Amygdala (tissue), 56 donors: ENCODE results near the gene ETNK2.

ENCODE experiments used
- DNase-seq, 56 donors: peaks; one replicate each; lab custom pipeline; 2025; lab: John Stamatoyannopoulos, UW

ETNK2 gene

GRCh38 chr1:204149635-204150565 is 1.9 kb downstream of the ETNK2 start:
- peak in 1 of 56 donors; percentile 25 for DNase-seq

GRCh38 chr1:204149107-204149506 is 2.7 kb downstream of the ETNK2 start:
- no peak for DNase-seq

DNA sequence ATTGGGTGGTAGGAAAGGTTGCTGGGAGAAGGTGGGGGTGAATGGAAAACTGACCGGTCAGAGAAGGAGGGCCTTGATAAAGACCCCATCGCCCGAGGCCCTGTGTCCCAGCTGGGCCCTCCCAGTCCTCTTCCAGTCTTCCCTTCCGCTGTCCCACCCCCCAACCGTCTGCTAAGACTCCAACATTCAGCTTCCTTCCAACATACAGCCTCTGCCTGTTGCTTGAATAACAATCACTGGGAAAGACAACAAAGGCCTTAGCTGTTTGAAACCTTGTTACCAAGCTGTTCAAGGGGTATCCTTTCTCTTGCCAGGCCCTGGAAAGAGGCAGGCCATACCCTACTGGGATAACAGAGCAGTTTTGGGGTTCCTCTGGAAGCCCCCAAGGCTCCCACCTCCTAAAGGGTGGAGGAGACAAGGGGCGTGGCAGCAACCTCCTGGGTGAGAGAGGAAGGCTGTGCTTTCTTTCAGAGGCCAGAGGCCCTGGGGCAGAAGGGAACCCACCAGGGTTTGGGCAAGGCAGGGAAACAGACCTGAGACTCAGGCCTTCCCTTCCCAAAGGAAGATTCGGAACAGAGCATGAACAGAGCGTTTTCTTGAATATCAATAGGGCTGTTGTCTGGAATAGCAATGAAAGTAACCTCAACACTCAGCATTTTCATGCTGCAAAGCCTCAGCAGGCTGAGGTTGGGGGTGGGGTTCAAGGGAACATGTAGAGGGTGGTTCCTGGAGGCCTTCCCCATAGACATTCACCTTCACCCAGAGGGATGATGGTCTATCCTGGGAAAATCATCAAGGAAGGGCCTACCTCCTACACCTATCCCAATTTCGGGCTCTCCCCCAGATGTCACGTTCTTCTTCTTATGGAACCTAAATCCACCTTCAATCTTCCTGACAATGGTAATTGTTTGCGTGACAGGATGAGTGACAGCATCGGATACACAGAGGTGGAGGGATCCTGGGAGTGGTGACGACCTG is 4.1 kb downstream of the ETNK2 start:
- DNase-seq: peak in 1 of 56 donors; percentile 21

DNA sequence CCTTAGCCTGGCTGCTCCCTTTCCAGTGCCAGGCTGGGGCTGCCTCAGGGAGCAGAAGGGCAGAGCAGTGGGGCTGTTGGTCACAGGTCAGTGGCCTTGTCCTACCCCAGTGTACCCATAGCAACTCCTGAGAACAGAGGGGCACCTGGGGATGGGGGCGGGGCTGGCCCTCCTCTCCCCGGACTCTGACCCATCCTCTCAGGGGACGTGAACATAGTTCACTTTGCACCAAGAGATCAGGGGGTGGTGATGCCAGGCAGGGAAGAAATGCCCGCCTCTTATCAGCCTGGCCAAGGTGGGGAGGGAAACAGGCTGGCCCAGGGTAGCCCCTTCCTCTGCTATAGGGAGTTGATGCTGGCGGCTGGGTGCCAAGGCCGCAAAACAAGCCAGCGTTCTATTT is 4.9 kb downstream of the ETNK2 start:
- DNase-seq: no peak

DNA sequence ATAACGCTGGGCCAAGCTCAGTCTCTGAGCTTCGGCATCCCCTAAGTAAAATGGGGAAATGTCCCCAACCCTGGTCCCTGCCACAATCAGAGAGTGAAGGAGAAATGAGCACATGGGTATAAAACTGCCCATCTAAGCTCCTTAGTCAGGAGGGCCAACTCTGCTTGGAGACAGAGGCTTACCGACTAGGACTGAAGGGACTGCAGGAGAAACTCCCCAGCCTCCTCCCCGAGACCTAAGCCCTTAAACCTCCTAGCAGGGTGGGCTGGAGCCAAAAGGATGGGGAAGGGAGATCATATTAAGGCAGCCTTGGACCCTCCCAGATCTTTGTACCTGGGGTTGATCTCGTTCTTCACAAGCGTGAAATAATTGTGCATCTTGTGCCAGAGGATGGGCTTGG is 5.5 kb downstream of the ETNK2 start:
- DNase-seq: no peak

DNA sequence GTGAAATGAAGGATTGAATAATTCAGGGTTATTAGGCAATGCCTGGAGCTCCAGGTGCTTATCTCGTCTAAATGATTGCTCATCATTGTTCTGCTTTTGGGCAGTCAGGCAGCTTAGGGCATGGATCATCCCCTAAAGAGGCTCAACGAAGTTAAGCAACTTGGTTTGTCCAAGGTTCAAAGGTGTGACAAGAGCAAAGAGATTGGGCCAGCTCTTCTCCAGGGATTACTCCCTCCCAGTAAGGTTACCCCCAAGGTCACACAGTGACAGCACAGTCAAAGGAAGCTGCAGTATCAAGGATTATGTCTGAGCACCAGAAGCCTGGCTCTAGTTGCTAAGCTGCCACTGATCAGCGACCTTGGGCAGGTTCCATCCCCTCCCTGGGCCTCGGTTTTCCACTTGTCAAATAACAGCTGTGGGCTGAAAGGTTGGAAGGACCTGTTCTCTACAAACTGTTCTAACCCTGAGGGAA is 6.8 kb downstream of the ETNK2 start:
- DNase-seq: no peak

GRCh38 chr1:204143276-204144041 is 8.4 kb downstream of the ETNK2 start:
- no peak for DNase-seq

- DNase-seq: no peak
Observed at GRCh38 chr1:204142032-204142974, 9.5 kb downstream of the ETNK2 start.

GRCh38 chr1:204141131-204141530 is 10.7 kb downstream of the ETNK2 start:
- DNase-seq: no peak

DNA sequence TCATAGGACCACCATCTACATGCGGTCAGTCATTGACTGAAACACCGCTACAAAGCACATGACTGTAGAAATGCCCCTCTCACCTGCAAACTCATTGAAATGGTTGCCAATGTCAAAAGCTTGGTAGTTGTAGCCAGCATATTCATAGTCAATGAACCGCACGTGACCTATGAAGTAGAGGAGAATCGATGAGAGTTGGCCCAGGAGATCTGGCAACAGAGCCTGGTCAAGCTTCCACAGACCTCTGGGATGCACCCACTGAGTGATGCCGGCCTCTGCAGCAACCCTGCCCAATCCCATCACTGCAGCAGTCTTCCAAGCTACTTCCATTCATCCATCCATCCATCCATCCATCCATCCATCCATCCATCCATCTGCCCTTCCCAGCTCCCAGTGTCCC is 11.9 kb downstream of the ETNK2 start:
- DNase-seq: no peak

DNA sequence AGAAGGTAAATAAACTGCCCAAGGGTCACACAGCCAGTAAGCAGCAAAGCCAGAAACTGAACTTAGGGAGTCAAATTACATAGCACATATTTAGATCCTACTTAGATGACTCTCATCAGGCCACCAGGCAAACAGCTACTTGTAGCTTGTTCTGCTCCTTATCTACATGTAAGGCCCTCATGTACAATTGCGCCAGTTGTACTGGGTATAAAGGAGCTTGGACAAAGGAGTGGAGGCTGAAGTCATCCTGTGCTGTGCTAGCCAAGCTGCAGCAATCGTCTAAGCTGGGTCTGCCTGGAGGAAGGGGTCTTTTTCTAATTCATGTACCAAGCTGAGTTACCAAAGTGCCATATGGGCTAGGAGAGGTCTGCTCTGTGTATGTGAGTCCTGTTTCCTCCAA is 12.8 kb downstream of the ETNK2 start:
- DNase-seq: no peak

DNA sequence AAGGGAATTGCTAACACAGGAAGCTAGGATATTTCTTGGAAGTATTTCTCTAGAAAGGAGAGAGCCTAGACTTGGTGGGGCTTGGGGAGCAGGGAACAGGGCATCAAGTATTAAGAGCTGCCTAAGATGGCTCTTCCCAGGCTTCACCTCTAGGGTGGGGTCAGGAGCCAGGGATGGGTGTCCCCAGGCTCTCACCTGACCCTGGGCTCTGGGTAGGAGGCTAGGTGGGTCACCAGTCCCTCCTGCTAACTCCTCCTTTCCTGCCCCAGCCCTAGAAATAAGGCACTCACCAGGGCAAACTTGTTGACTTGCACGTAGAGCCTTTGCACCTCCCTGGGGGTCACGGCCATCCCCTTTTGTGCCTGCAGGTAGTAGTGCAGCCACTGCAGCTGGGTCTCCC is 15.0 kb downstream of the ETNK2 start:
- DNase-seq: no peak

DNA sequence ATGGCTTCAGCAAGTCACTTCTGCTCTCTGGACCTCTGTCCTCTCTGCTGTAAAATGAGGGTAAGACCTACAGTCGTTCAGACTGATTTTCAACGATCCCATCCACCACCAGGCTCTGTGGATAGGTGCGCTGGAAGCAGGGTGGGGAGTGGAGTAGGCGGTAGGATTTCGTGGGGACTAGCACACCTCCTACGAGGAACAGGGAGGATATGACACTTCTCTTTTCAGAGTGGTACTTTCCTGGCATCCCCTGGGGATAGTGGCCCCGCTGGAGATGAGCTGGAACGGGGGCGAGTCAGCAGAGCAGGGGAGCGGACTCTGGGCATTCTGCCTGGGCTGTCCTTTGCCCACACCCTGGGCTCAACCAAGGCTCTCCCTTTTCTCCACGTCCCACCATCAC is 17.7 kb downstream of the ETNK2 start:
- no peak for DNase-seq

DNA sequence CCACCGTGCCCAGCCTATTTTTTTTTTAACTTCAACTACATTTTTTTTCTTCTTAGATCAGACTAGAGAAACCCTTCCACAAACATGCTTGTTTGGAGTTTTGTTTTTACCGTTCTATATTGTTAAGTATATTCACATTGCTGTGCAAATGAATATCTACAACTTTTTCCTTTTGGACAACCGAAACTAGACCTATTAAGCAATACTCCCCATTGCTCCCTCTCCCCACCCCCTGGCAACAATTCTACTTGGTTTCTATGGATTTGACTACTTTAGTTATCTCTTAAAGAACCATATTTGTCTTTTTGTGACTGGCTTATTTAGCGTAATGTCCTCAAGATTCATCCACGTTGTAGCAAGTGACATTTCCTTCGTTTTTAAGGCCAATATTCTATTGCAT is 19.1 kb downstream of the ETNK2 start:
- DNase-seq: no peak

DNA sequence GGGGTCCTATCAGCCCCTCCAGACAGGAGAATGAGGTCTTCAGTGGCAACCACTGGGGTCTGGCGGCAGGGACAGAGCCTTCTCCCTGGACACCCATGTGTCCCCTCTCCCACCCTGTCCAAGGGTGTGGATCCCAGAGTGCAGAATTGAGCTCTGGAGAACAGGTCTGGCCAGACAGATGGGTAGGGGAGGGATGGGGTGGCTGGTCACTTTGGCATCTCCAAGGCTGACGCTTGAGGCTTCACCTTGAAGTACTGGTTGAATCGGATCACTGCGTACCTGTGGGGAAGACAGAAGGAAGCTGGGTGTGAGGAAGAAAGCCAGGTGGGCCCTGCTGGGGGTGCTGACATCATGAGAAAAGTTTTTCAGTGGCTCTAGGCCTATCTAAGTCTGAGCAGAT is 19.9 kb downstream of the ETNK2 start:
- DNase-seq: no peak

GRCh38 chr1:204130981-204131892 is 20.6 kb downstream of the ETNK2 start:
- peak in 1 of 56 donors; percentile 22 for DNase-seq

DNA sequence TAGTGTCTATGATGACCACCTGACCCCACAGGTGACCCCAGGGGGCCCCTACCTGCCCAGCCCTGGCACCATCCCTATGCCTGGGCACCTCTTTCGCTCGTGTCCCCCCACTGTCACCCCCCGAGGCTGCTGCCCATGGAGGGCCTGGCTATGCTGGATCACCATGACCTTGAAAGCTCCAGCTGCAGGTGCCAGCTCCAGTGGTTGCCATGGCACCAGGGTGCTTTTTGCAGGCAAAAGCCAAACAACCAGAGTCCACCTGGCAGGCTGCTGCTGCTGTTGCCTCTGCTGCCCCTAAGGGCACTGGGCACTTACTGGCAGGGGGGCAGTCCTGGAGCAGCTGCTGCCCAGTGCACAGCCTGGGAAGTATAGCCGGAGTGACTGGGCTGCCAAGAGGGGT is 21.7 kb downstream of the ETNK2 start:
- peak in 1 of 56 donors; percentile 17 for DNase-seq
